Measurements from ENCODE around the gene ZNF597.

- TF ChIP-seq CTCF (conservative IDR thresholded peaks at IDR 0.05; ENCODE audit: low read depth in 2 of 2): no peak
- no peak for TF ChIP-seq ZNF114 (CRISPR knock-in tag; IDR thresholded peaks at IDR 0.05)
- TF ChIP-seq REST (IDR thresholded peaks at IDR 0.05; ENCODE audit: unreplicated experiment): no peak
- TF ChIP-seq ETS1 (IDR thresholded peaks at IDR 0.05): no peak
- TF ChIP-seq POLR2AphosphoS5 (IDR thresholded peaks at IDR 0.05; ENCODE audit: low read depth): no peak
Observed at GRCh38 chr16:3467182-3467581, 23.9 kb upstream of the ZNF597 start.

Data from GM23338 (cell line).